HG03280 (cell line): ENCODE measurements around the gene SUOX.
"Not testable (repeated sequence)": the region's sequence is repeated elsewhere in the genome, so short reads cannot be mapped to it uniquely, and the experiment has no call there.

ENCODE experiments used
- ATAC-seq: cut with Tn5 transposase; IDR thresholded peaks from one replicate; pipeline ENCODE4 v1.9.1; 2021; ENCODE audit warnings: mild to moderate bottlenecking, moderate library complexity; ENCODE audit not compliant: unreplicated experiment

Gene SUOX

DNA sequence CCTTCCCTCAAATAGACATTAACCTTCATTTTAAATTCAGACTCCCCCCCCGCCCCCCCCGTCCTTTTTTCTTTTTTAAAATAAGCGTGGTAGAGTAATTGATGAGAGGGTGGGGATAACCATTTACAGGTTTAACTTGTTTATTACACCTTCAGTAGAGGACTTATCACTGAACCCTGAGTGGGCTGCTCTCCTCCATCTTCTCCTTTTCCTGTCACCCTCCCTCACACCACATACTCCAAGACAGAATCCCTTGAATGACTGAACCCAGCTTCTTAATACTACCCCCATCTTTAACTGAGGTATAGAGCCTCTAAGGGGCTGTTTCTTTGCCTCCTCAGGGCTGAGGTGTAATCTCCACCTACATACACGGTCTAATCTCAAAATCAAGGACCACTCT is 20.1 kb downstream of the SUOX start:
- ATAC-seq, result no peak

DNA sequence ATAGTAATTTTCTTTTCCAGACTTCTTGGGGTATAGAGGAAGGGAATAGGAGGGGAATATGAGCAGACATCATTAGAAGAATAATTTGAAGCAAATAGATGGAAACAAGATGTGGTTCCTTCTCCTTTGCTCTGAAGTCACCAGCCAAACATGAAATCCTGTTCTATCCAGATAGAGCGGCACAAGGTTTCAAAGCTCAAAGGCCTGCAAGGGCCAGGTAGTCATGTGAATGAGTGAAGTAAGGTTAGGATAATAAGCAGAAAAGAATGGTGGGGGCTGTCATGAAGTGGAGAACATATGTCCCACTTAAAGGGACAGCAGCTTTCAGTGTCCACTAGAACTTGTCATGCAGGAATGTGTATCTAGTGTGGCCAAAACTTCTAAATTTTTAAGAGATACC is 21.3 kb downstream of the SUOX start:
- no peak for ATAC-seq

DNA sequence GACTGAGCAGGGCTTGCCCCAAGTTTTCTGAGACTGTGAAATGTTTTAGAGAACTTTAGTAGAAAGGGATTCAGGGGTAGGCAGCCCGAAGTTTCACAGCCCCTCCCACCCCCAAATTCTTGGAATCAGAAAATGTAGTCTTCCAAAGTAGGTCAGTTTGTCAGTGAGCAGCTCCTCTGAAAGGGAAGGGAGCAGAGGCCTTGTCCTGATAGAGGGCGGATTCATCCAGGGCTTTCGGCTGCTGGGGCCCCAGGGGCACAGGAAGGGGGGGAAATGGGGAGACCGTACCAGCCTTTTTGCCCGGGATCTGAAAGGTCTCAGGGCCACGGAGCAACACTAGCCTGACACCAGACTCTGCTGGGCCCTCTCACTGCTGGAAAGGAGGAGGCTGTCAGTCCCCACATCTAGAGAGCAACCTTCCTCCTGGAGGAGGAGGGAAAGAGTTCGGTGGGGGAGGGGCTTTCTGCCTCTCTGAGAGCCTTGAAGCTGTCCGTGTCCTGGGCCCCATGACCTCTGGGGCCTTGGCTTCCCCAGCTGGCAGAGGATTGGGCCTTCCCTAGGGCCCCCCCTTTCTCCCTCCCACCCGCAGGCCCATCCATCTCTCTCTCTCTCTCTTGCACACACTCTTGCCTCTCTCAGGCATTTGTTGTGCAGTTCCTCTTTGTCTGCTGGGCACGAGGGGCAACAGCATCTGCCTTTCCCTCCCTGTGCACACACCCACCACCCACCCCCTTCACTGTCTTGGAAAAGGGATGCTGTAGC is 23.5 kb downstream of the SUOX start, which contains the start of gene IKZF4:
Gene IKZF4 (plus strand): TSS at position 621 of the 762 bp plus-strand sequence. CDS start 451 bp downstream, outside the sequence.
- no peak for ATAC-seq

DNA sequence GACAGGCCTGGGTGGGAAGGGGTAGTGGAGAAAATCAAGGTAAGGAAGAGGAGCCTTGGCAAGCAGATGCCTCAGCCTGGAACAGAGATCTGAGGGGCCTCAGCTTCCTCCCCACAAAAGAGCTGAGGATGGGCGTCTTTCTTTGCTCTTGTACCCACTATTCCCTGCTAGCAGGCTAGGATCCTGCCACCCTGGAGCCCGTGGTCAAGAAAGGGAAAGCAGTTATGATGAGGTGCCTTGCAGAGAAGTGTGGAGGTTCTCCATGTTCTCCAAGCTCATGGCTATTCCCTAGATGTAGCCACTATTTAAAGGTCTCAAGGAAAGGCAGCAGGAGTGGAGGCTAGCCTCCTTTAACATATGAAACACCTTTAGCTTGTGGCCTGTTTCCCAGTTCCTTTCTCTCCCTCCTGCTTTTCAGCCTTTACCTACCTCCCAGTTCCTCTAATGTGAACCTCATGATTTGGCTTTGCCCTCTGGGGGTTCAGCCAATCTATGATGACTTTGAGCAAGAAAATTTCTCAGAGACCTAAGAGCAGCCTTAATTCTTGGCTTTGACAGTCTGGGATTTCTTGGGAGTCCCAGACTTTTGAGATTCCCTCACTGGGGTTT is 24.9 kb downstream of the SUOX start:
- ATAC-seq, result no peak

DNA sequence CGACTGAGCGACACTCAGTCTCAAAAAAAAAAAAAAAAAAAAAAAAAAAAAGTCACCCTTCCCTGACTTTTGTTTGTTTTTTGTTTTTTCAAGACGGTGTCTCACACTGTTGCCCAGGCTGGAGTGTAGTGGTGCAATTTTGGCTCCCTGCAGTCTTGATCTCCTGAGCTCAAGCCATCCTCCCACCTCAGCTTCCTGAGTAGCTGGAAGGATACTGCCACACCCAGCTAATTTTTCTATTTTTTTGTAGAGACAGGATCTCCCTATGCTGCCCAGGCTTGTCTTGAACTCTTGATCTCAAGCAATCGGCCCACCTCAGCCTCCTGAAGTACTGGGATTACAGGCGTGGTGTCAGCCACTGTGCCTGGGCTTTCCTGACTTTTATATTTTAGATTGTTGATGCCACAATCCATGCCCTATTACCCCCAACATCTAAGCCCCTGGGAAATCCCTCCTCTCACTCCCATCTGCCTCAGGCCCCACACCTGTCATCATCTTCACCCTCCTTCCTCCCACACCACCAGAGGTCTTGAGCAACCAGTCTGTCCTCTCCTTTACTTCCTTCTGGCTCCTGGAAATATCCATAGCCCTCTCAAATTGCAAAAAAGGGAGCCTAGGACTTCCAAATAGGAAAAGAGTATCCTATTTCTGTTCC is 31.6 kb downstream of the SUOX start:
- no peak for ATAC-seq

DNA sequence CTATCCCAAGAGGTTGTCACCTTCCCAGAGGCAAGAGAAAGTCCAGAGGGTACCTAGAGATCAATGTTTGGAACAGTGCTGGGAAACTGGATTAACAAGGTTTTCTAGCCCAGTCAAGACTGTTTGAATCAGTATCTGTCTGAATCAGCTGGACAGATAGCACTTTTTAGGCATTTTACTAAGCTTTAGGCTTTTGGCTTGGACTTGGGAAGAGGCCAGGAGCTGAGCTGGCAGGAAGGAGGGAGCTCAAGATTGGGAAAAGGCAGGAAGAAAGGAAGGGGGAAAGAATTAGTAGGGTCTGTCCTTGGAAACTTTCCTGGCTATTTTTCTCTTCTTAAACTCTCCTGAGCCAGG is 32.1 kb downstream of the SUOX start:
- ATAC-seq, result no peak

DNA sequence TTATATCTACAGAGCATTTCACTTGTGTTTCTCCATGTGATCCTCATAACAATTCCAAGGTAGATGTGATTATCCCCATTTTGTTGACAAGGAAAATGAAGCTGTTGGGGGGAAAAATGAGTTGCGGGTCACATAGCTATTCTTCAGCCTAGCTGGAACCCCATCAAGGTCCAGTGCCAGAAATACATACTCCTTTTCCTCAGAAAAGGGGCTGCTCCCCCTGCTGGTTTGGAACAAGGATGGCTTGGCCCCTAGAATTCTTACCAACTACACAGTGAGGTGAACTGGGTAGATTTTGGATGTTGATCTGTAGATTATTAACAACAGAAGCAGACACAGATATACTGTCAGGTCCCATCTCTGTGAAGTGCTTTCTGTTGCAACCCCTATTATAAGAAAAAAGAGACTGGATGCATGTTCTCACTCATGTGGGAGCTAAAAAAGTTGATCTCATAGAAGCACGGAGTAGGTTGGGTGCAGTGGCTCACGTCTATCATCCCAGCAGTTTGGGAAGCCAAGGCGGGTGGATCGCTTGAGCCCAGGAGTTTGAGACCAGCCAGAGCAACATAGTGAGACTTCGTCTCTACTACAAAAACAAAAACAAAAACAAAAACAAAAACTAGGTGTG is 32.7 kb downstream of the SUOX start:
- no peak for ATAC-seq

DNA sequence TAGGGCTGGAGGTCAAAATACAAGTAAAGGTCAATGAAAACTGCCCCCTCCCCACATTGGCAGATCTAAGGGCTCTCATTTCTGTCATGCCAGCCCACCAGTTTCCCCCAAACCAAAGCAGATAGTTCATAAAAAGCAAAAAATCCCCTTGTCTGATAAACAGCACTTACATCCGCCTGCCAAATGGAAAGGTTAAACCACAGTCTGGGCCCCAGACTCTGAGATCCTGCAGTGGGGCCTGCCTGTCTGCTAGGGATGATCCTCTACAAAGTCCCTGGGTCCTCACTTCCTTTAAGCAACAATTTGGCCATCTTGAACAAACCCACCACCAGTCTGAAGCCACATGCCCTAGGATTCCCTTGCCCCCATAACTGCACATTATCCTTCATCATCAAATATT is 34.9 kb downstream of the SUOX start:
- ATAC-seq, result no peak

DNA sequence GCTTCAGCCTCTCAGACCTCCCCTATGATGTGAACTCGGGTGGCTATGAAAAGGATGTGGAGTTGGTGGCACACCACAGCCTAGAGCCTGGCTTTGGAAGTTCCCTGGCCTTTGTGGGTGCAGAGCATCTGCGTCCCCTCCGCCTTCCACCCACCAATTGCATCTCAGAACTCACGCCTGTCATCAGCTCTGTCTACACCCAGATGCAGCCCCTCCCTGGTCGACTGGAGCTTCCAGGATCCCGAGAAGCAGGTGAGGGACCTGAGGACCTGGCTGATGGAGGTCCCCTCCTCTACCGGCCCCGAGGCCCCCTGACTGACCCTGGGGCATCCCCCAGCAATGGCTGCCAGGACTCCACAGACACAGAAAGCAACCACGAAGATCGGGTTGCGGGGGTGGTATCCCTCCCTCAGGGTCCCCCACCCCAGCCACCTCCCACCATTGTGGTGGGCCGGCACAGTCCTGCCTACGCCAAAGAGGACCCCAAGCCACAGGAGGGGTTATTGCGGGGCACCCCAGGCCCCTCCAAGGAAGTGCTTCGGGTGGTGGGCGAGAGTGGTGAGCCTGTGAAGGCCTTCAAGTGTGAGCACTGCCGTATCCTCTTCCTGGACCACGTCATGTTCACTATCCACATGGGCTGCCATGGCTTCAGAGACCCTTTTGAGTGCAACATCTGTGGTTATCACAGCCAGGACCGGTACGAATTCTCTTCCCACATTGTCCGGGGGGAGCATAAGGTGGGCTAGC is 37.7 kb downstream of the SUOX start:
- ATAC-seq, result no peak

DNA sequence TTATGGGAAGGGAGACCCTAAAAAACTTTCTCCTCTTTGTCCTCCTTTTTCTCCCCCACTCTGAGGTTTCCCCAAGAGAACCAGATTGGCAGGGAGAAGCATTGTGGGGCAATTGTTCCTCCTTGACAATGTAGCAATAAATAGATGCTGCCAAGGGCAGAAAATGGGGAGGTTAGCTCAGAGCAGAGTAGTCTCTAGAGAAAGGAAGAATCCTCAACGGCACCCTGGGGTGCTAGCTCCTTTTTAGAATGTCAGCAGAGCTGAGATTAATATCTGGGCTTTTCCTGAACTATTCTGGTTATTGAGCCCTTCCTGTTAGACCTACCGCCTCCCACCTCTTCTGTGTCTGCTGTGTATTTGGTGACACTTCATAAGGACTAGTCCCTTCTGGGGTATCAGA is 40.1 kb downstream of the SUOX start:
- ATAC-seq, result no peak

DNA sequence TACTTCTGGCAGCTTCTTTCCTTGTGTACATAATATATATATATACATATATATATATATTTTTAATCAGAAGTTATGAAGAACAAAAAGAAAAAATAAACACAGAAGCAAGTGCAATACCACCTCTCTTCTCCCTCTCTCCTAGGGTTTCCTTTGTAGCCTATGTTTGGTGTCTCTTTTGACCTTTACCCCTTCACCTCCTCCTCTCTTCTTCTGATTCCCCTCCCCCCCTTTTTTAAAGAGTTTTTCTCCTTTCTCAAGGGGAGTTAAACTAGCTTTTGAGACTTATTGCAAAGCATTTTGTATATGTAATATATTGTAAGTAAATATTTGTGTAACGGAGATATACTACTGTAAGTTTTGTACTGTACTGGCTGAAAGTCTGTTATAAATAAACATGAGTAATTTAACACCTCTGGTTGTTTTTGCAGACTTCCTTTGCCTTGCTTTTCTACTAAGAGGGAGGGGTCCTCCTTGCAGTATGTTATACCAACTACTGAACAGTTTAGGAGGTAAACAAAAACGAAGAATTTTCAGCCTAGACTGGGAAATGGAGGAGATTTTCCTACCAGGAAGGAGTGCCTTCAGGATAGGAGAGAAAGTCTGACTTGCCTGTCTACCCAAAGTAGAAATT is 41.1 kb downstream of the SUOX start:
- no peak for ATAC-seq

DNA sequence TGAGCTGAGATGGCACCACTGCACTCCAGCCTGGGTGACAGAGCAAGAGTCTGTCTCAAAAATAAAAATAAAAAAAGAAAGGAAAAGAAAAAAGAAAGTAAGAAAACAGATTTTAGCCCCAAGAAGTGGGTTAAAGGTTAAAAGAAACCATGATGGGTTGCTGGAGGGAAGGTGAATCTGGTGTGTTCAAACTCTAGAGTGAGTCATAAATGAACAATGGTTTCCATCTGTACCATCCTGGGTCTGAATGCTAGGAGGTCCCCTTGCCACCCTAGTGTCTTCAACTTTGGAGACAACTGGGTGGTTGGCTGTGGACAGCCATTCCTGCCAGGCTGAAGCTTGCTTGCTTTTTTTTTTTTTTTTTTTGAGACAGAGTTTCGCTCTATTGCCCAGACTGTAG is 43.1 kb downstream of the SUOX start:
- ATAC-seq, result no peak

DNA sequence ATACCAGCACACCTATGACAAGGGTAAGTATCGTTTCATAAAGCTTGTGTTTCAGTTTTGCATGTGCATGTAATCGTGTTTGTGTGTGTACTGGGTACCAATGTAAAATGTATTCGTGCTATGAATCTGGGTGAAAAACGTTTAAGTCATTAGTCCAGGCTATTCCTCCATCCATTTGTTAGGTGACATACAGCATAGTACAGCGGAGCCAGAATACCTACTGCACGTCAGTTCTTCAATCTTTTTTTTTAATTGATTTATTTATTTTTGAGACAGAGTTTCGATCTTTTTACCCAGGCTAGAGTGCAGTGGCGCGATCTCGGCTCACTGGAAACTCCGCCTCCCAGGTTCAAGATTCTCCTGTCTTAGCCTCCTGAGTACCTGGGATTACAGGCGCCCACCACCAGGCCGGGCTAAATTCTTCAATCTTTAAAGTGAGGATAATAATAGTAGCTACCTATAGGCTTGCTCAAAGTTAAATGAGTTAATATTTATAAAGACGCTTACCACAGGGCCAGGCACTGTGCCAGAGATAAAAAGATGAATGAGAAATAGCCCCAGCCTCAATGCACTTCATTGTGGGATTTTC is 44.0 kb downstream of the SUOX start:
- ATAC-seq, result no peak

DNA sequence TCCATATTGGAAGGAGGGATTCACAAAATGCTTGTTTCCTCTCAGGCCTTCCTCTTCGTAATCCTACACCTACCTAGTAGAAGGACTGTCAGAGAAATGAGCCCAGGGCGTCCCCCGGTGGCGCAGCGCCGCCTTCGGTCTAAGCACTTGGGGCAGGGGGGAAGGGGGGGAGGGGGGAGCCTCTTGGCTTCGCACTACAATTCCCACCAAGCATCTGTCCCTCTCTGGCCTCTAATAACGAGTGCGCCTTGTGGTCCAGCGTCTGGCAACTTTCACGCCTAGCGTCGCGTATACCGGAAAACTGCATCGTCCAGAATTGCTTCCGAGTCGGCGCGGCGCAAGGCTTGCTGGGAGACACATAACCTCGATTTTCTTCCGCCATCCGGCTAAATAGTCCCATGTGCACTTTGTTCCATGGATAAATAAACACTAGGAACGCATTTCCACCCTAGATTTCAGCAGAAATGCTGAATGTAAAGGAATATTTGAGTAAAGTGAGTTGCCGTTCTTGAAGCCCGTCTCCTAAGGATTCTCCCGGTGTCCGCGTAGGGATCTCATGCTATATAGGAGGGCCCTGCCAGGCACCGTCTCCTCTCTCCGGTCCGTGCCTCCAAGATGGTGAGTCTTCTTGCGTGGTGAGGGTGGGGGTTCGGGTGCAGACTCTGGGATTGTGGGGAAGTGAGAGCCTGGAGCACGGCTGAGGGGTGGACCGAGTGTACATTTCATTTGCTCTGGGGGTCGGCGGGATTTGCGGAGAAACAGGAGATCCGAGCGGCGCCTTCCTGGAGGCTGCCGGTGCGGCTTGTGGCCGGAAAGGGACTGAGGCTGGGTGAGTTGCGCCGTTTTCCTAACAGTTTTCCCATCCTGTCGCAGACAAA is 44.7 kb downstream of the SUOX start, which contains the start of gene RPS26:
Gene RPS26 (plus strand): TSS at position 367 of the 878 bp plus-strand sequence. CDS start 249 bp downstream, at position 616.
- ATAC-seq, result peak; percentile 95

DNA sequence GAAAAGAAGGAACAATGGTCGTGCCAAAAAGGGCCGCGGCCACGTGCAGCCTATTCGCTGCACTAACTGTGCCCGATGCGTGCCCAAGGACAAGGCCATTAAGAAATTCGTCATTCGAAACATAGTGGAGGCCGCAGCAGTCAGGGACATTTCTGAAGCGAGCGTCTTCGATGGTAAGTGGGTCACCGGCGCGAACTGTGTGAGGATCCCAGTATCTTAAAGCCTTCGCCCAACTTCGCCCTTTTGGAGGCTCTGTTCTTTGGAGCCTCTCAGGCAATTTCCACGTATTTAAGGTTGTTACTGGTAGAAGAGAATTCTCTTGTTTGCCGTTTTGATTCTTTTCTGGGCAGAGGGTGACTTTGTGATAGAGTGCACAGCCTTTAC is 45.3 kb downstream of the SUOX start:
- not testable (repeated sequence) for ATAC-seq

DNA sequence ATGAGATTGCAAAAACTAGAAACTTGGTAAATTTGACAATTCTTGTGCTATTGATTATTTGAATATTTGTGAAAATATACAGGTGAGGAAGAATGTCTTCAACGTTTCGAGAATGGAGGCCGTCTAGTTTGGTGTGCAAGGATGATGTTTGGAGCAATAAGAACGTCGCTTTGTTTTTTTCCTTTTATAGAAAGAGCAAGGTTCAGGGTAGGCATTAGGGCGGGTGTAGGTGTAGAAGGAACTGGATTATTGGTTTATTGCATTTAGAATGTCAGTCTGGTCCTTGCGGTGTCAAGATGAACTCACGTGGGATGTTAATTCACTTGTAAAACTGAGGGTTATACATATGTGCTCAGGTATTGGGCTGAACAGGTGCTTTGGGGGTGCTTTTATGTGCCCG is 45.8 kb downstream of the SUOX start:
- ATAC-seq, result no peak

DNA sequence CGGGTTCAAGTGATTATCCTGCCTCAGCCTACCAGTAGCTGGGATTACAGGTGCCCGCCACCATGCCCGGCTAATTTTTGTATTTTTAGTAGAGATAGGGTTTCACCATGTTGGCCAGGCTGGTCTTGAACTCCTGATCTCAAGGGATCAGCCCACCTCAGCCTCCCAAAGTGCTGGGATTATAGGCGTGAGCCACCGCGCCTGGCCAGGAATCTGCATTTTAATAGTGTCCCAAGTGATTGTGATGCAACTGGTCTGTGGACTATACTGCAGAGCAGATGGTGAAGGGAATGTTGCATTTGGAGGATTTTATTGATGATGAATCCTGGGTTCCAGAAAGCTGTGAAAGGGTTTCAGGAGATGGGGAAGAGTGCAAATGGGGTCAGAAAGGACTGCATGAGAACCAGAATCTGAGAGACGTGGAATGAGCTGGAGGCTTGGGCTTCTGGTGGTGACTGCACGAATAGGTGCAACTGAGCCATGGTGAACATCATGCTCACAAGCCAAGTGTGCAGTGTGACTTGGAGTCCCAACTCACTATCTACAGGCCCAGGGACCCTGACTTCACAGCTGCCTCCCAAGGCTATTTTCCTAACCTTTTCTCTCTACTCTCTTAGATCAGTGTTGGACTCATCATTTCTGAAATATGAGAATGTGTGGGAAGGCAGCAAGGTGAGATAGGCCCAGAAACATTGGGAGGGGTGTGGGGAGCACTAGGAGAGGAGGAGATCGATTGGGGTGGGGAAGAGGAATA is 49.1 kb downstream of the SUOX start:
- no peak for ATAC-seq

DNA sequence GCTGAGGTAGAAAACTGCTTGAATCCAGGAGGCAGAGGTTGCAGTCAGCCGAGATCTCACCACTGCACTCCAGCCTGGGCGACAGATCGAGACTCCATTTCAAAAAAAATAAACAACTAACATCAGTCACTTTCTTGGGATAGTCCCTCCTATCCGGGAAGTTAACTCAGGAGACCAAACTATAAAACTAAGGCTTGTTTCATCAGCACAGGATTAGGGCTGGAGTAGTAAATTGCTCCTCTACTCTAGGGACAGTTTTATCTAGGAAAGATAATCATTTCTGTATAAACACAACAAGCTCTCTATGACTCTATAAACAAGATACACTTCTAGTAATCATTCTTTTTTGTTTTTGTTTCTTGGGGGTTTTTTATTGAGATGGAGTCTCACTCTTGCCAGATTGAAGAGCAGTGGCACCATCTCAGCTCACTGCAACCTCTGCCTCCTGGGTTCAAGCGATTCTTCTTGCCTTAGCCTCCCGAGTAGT is 56.4 kb downstream of the SUOX start:
- ATAC-seq, result no peak
